GM12891 (cell line): ENCODE measurements around the gene PLXNC1.

Source experiments
- DNase-seq: peaks from one replicate; pipeline ENCODE4 v3.0.0; 2011; ENCODE audit warnings: low spot score; ENCODE audit not compliant: insufficient read length
- FAIRE-seq: peaks from 2 replicates; lab custom pipeline; 2011; peaks lifted over from hg19 to GRCh38; lab: Jason Lieb, UNC
- PAX5 ChIP-seq: IDR thresholded peaks from 2 replicates; pipeline ENCODE4 v1.6.1; 2011; ENCODE audit warnings: low read length, moderate library complexity, mild to moderate bottlenecking; ENCODE audit not compliant: insufficient read depth, severe bottlenecking
- POLR2A ChIP-seq: IDR thresholded peaks from 2 replicates; pipeline ENCODE4 v1.6.1; 2011; ENCODE audit warnings: low read depth, low read length, control low read depth
- POLR2AphosphoS5 ChIP-seq: IDR thresholded peaks from 2 replicates; pipeline ENCODE4 v1.6.1; 2011; ENCODE audit warnings: low read depth, low read length, control low read depth
- POU2F2 ChIP-seq: IDR thresholded peaks from 2 replicates; pipeline ENCODE4 v1.6.1; 2011; ENCODE audit warnings: low read depth, mild to moderate bottlenecking, control low read depth, low read length, moderate library complexity
- SPI1 ChIP-seq: IDR thresholded peaks from 2 replicates; pipeline ENCODE4 v1.6.1; 2011; ENCODE audit warnings: low read depth, low read length, control low read depth
- TAF1 ChIP-seq: IDR thresholded peaks from 2 replicates; pipeline ENCODE4 v1.6.1; 2011; ENCODE audit warnings: low read depth, low read length, control low read depth

Gene PLXNC1

GRCh38 chr12:94165670-94166364, 17.4 kb downstream of the PLXNC1 start:
- no peak for DNase-seq
- no peak for FAIRE-seq
- TF ChIP-seq POLR2AphosphoS5 (no peak), SPI1 (no peak), TAF1 (no peak), PAX5 (no peak), POLR2A (no peak)

DNA sequence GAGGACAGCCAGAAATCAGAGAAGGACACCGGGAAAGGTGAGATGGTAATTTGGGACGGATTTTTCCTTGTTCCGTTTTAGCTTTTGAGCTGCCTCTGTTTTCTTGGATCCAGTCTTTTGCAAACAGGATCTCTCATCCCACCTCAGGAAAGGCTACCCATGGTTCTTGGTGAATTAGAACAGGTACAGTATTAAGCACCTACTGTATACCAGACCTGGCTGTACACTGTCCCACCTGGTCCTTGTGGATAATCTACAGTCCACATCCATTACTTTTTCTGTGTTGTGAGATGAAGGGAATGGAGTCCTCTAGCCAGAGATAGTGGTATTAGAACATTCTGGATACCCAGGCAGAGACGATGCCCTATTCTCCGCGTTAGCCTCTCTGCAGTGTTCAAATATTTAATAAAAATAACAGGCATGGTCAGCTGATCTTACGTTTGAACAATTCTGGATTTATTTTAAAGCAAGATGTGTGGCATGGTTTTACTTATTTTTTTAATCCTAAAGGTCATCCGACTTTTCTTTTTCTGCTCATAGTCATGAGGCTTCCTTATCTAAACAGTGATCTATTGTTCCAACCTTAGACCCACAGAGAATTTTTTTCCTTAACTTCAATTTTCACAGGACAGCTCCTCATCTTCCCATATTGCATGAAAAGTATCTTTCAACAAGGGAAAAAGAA, 18.8 kb downstream of the PLXNC1 start:
- DNase-seq (no peak), FAIRE-seq (no peak)
- TF ChIP-seq POLR2AphosphoS5 (no peak), TAF1 (no peak), SPI1 (no peak), POLR2A (no peak)

DNA sequence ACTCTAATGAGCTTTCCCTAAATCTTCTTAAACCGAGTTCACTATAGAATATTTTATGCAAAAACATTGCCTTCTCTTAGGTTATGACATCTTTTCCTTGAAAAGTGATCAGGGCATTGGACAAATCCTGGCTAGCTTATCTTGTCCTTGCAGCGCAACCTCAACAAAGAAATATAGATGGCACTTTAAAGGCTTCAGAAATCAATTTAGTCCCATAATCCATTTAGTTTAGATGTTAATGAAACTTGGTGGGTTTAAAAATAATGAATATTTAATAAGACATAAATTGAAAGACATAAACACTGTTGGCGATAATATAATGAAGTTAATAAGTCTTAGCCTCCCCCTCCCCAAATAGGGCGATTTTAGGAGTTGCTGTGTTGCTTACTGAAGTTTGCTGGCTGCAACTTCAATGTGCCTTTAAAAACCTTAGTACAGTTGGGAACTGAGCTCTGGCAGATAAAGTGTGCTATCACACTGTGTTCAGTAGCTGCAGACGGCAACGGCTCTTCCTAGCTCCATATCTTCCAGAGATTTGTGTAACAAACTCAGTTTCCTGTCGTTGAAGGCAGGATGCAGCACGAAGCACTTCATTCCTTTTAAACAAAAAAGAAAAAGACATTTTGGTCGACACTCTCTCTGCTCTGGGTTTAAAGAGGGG, 19.5 kb downstream of the PLXNC1 start:
- no peak for FAIRE-seq
- DNase-seq: no peak
- TF ChIP-seq PAX5: no peak
- TF ChIP-seq POU2F2: no peak
- no peak for TF ChIP-seq POLR2AphosphoS5
- no peak for TF ChIP-seq SPI1
- no peak for TF ChIP-seq TAF1
- TF ChIP-seq POLR2A: no peak

DNA sequence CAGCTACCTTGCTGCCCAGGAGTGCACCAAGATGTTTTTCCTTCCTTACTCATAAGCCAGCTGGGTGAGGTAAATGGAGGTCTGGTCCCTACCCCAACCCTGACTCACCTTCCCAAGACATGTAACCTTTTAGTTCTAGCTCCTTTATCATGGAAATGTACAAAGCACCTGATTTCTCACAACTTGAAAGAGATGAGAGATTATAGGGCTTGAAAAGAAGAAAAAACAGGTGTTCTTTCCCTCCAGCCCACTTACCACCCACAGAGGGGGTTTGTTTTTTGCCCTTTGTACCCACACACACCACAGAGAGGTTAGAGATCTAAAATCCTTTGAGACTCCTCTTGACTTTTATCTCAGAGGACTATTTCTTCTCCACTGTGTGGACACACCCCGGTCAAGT, 21.1 kb downstream of the PLXNC1 start:
- DNase-seq (no peak), FAIRE-seq (no peak)
- TF ChIP-seq SPI1 (no peak), POLR2AphosphoS5 (no peak), POU2F2 (no peak), POLR2A (no peak), PAX5 (no peak), TAF1 (no peak)

DNA sequence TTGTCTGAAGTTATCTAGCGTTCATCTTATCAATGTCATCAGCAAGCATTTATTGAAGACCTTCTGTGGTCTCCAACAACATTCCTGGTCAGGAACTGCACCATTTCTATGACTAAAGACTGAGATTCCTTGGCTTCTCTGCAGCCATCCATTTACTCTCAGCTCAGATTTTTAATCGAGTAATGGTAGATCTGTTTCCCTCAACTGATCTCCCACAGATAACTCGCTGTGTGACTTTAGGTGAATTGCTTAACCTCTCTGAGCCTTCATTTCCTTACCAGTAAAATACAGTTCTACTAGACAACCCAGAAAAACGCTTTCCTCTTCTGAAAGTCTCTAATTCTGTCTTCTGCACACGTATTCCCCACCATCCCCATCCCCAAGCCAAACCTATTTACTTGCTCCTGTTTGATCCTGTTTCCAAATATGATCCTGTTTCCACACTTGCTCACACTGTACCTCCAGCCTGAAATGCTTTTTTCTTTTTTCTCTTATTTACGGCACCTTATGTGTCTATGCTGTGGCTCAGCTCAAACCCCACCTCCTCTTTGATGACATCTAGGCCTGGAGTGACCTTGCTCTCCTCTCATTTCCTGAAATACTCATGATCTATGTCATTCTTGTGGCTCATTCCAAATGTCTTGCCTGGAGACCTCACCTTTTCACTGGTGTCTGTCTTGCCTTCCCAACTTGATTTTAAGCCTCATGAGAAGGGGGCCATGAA, 21.8 kb downstream of the PLXNC1 start:
- TF ChIP-seq POU2F2 (no peak), POLR2A (no peak), TAF1 (no peak), SPI1 (no peak), POLR2AphosphoS5 (no peak), PAX5 (no peak)
- DNase-seq (no peak), FAIRE-seq (no peak)

GRCh38 chr12:94170690-94171594, 22.6 kb downstream of the PLXNC1 start:
- DNase-seq: no peak

DNA sequence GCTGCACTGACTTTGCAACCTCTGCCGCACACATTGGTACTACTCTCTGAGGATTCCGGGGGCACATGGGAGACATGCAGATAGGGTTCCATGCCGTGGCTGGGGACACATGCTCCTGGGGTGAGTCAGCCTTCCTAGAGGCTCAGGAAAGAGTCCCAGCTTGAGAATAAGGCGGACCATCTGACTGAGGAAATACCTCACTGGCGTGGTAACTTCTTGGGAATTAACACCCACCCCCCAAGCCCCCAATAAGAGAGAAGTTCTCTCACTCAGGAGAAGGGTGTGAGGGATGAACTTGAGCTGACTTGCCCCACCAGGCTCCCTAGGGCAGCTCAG, 23.2 kb downstream of the PLXNC1 start:
- FAIRE-seq: no peak
- DNase-seq: no peak
- TF ChIP-seq PAX5: no peak
- no peak for TF ChIP-seq POLR2A
- no peak for TF ChIP-seq TAF1
- no peak for TF ChIP-seq POU2F2
- no peak for TF ChIP-seq POLR2AphosphoS5
- no peak for TF ChIP-seq SPI1

More at GRCh38 chr12:94170690-94171594, 22.6 kb downstream of the PLXNC1 start:
- TF ChIP-seq POLR2A (no peak), POLR2AphosphoS5 (no peak), SPI1 (no peak), PAX5 (no peak), POU2F2 (no peak), TAF1 (no peak)
- no peak for FAIRE-seq

- FAIRE-seq (peak; percentile 75), DNase-seq (no peak)
- TF ChIP-seq TAF1: no peak
- TF ChIP-seq POU2F2: no peak
- TF ChIP-seq POLR2AphosphoS5: no peak
- TF ChIP-seq PAX5: no peak
- no peak for TF ChIP-seq POLR2A
- no peak for TF ChIP-seq SPI1
Observed at GRCh38 chr12:94172031-94172430, 23.7 kb downstream of the PLXNC1 start.
